GM23338 (cell line): ENCODE results near the gene P2RY13. TPM values are rescaled to one million over a fixed set of nuclear protein-coding genes. Genes with fewer than 3 reads are reported as not detected.

Experiments used
- ATAC-seq: fragments of 200-7000 bp; cut with Tn5 transposase; 3 replicates; pipeline ENCODE4 v1.9.1; 2020
- DNase-seq: peaks from one replicate; pipeline ENCODE4 v3.0.0-alpha.2; 2015; ENCODE audit warnings: low spot score
- H2AFZ ChIP-seq: fragments of 200-600 bp; sonication (generic); 2 replicates; pipeline ENCODE4 v1.8.0; 2016; ENCODE audit warnings: antibody characterized with exemption, mild to moderate bottlenecking, moderate library complexity
- H3F3A ChIP-seq: fragments of 200-600 bp; sonication (generic); replicated peaks from 2 replicates; pipeline ENCODE4 v1.8.0; 2017; ENCODE audit warnings: antibody characterized with exemption, mixed run types, low read depth
- H3K27ac ChIP-seq: fragments of 200-600 bp; sonication (generic); 2 replicates; pipeline ENCODE4 v1.6.1; 2016; ENCODE audit warnings: low read depth
- H3K27me3 ChIP-seq: fragments of 200-600 bp; sonication (generic); 2 replicates; pipeline ENCODE4 v1.8.0; 2016; ENCODE audit warnings: mild to moderate bottlenecking, mixed run types, moderate library complexity; ENCODE audit not compliant: insufficient read depth
- H3K36me3 ChIP-seq: fragments of 200-600 bp; sonication (generic); 2 replicates; pipeline ENCODE4 v1.8.0; 2016; ENCODE audit warnings: mild to moderate bottlenecking; ENCODE audit not compliant: insufficient read depth
- H3K4me1 ChIP-seq: fragments of 200-600 bp; sonication (generic); 2 replicates; pipeline ENCODE4 v1.8.0; 2016; ENCODE audit warnings: mild to moderate bottlenecking, moderate library complexity; ENCODE audit not compliant: insufficient read depth
- H3K4me2 ChIP-seq: fragments of 200-600 bp; sonication (generic); 2 replicates; pipeline ENCODE4 v1.7.1; 2017; ENCODE audit warnings: mixed run types
- H3K4me3 ChIP-seq: fragments of 200-600 bp; sonication (generic); 2 replicates; pipeline ENCODE4 v1.6.1; 2016; ENCODE audit warnings: mixed run types
- H3K79me2 ChIP-seq: fragments of 200-600 bp; sonication (generic); replicated peaks from 2 replicates; pipeline ENCODE4 v1.8.0; 2017; ENCODE audit warnings: mild to moderate bottlenecking; ENCODE audit not compliant: insufficient read depth
- H3K9me2 ChIP-seq: fragments of 200-600 bp; sonication (generic); 2 replicates; pipeline ENCODE4 v1.8.0; 2017; ENCODE audit not compliant: insufficient read depth
- H4K20me1 ChIP-seq: fragments of 200-600 bp; sonication (generic); replicated peaks from 2 replicates; pipeline ENCODE4 v1.8.0; 2017; ENCODE audit warnings: mild to moderate bottlenecking; ENCODE audit not compliant: insufficient read depth
- H3K27ac Mint-ChIP-seq: 2 replicates; pipeline ENCODE4 v1.8.0; 2020; ENCODE audit warnings: inconsistent platforms, mild to moderate bottlenecking, moderate library complexity, mixed read lengths
- H3K27me3 Mint-ChIP-seq: 3 replicates; pipeline ENCODE4 v1.8.0; 2022; ENCODE audit warnings: low read depth, mild to moderate bottlenecking, moderate library complexity, mixed read lengths, inconsistent platforms; ENCODE audit not compliant: insufficient read depth, poor library complexity
- H3K36me3 Mint-ChIP-seq: 3 replicates; pipeline ENCODE4 v1.8.0; 2021; ENCODE audit warnings: low read depth, mild to moderate bottlenecking, inconsistent platforms, moderate library complexity, mixed read lengths
- H3K4me1 Mint-ChIP-seq: 3 replicates; pipeline ENCODE4 v1.8.0; 2020; ENCODE audit warnings: mild to moderate bottlenecking, inconsistent platforms, mixed read lengths
- H3K4me3 Mint-ChIP-seq: 3 replicates; pipeline ENCODE4 v1.8.0; 2021; ENCODE audit warnings: moderate library complexity, mild to moderate bottlenecking, inconsistent platforms, mixed read lengths
- H3K9me3 Mint-ChIP-seq: 3 replicates; pipeline ENCODE4 v1.8.0; 2020; ENCODE audit warnings: moderate library complexity, mild to moderate bottlenecking, inconsistent platforms, mixed read lengths
- CREB1 ChIP-seq: fragments of 250-450 bp; sonication (Bioruptor Pico); IDR thresholded peaks from 2 replicates; pipeline ENCODE4 v1.5.0; 2020; ENCODE audit warnings: low read depth, mild to moderate bottlenecking, moderate library complexity
- EZH2phosphoT487 ChIP-seq: fragments of 200-600 bp; sonication (generic); IDR thresholded peaks from one replicate; pipeline ENCODE4 v1.8.1; 2018; ENCODE audit warnings: antibody characterized with exemption; ENCODE audit not compliant: unreplicated experiment
- JUNB ChIP-seq: IDR thresholded peaks from one replicate; pipeline ENCODE4 v1.6.1; 2016; ENCODE audit warnings: antibody characterized with exemption; ENCODE audit not compliant: unreplicated experiment
- STAT1 ChIP-seq: IDR thresholded peaks from one replicate; pipeline ENCODE4 v1.6.1; 2016; ENCODE audit warnings: antibody characterized with exemption; ENCODE audit not compliant: unreplicated experiment
- ZNF114 ChIP-seq: fragments of 250-450 bp; sonication (Bioruptor Pico); IDR thresholded peaks from 2 replicates; pipeline ENCODE4 v1.5.0; 2020; ENCODE audit warnings: mild to moderate bottlenecking, moderate library complexity
- ZNF331 ChIP-seq: fragments of 250-450 bp; sonication (Bioruptor Pico); IDR thresholded peaks from 2 replicates; pipeline ENCODE4 v1.5.0; 2020; ENCODE audit warnings: low read depth, mild to moderate bottlenecking, moderate library complexity
- polyA plus RNA-seq: library from polyadenylated mRNA; unstranded; fragments of >200 nt; fragmentation: Nextera tagmentation; extraction: Ambion mirVana; gene quantifications from 2 replicates; pipeline ENCODE4 v1.2.1, GENCODE V29; 2016
- total RNA-seq: library from RNA; depleted of rRNA; stranded (reverse); fragments of >200 nt; shearing (Covaris generic); gene quantifications from 2 replicates; pipeline ENCODE4 v1.2.3, GENCODE V29; 2014
- TF ChIP-seq, protein P1 (sequence below), 2 experiments: fragments of 200-600 bp in 1 of 2; sonication (generic) in 1 of 2; conservative IDR thresholded peaks; 2 replicates each; pipeline versions ENCODE4 v1.5.1 to v1.6.1; 2016 to 2017; ENCODE audit warnings: antibody characterized with exemption in 2 of 2, low read depth in 2 of 2, mild to moderate bottlenecking in 2 of 2, moderate library complexity in 1 of 2
- TF ChIP-seq, protein P2 (sequence below): IDR thresholded peaks from one replicate; pipeline ENCODE4 v1.6.1; 2018; ENCODE audit warnings: antibody characterized with exemption; ENCODE audit not compliant: unreplicated experiment

Gene P2RY13
- total and polyA plus RNA-seq, 2 experiments from 2014 or later, result 0.68 TPM; not detected in 1

DNA sequence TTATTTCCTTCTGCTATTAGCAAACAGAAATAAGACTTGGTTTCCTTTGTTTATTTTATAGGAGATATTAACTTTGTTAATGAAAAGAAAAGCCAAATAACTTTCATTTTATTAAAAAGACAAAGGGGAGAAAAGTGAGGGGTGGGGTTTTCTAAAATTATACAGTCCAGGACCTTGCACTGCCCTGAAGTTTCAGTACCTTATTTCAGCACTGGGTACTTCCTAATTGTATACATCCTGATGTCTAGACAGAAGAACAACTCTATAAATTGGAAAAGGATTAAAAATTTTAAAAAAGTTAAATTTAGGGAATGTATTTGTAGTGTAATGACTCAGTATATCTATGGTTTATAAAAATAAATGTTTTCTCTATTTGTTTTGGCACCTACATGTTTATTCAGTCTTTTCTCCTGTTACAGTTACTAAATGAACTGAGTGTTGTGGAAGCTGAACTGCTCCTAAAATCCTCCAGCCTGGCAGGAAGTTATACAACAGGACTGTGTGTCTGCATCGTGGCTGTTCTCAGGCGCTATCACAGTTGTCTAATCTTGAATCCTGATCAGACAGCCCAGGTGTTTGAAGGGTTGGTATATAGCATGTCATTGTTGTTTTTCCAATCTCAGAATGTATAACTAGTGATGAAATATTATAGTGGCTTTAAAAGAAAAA, 27.6 kb upstream of the P2RY13 start (continued):
- TF ChIP-seq ZNF331 (CRISPR knock-in tag), result no peak

DNA sequence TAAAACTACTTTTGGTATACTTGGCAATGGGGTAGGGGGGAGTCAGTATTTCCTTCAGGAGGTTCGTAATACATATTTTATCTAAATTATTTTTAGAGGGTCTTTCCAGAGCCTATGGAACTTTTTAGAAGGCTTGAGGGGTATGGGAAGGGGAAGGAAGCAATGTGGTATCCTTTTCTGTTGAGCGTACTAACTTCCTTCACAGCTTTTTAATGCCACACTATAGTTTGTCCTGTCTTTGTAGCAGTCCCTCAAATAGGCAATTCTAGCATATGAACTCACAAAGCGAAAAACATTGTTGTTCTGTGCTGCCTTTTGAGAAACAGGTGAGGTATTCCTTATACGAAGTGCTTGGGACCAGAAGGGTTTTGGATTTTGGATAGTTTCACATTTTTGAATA, 22.3 kb upstream of the P2RY13 start:
- Histone ChIP-seq H3K9me2 (no peaks in the 10 kb centered on the region), H3K4me2 (no peak overlapping the region), H3K27ac (no peak overlapping the region), H3K4me3 (no peak overlapping the region), H3K36me3 (no peaks in the 10 kb centered on the region), H2AFZ (no peak overlapping the region), H3F3A (no peaks in the 10 kb centered on the region), H3K4me1 (peaks cover 38% of the 10 kb centered on the region), H3K79me2 (no peaks in the 10 kb centered on the region), H3K27me3 (no peaks in the 10 kb centered on the region), H4K20me1 (no peaks in the 10 kb centered on the region)
- H3K27me3 Mint-ChIP-seq, result peaks cover 4% of the 10 kb centered on the region
- no peak for TF ChIP-seq JUNB
- TF ChIP-seq CREB1 (CRISPR knock-in tag), result no peak
- TF ChIP-seq, protein P1, sequence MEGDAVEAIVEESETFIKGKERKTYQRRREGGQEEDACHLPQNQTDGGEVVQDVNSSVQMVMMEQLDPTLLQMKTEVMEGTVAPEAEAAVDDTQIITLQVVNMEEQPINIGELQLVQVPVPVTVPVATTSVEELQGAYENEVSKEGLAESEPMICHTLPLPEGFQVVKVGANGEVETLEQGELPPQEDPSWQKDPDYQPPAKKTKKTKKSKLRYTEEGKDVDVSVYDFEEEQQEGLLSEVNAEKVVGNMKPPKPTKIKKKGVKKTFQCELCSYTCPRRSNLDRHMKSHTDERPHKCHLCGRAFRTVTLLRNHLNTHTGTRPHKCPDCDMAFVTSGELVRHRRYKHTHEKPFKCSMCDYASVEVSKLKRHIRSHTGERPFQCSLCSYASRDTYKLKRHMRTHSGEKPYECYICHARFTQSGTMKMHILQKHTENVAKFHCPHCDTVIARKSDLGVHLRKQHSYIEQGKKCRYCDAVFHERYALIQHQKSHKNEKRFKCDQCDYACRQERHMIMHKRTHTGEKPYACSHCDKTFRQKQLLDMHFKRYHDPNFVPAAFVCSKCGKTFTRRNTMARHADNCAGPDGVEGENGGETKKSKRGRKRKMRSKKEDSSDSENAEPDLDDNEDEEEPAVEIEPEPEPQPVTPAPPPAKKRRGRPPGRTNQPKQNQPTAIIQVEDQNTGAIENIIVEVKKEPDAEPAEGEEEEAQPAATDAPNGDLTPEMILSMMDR (conservative IDR thresholded peaks at IDR 0.05; ENCODE audit: low read depth in 2 of 2), result no peak
- peaks cover 4% of the 10 kb centered on the region; the same call in 2 of the 3 replicates for H3K36me3 Mint-ChIP-seq
- H3K4me3 Mint-ChIP-seq, result no peak overlapping the region
- H3K9me3 Mint-ChIP-seq, result no peaks in the 10 kb centered on the region
- no peak for DNase-seq
- ATAC-seq, result no peak
- peaks cover 44% of the 10 kb centered on the region for H3K4me1 Mint-ChIP-seq
- H3K27ac Mint-ChIP-seq, result 0 out of 2 replicates have a peak overlapping the region, but pooled peaks have one; percentile 18

DNA sequence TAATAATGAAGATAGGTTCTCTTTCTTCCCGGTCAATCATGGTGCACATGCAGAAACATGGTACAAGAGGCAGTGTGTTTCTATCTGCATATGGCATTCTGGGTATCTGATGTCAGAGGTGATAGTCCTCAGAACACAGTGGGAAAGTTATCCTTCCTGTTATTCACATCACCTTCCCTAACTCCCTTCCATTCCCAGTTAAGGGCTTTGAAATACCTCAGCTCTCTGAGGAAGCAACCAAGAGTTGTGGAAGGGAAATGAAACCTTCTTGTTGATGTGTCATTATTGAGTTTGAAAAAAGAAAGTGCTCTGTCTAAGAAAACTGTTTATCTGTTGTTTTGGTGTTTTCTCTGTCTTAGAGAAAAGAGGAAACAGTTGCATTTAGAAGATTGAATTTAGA, 21.9 kb upstream of the P2RY13 start:
- Histone ChIP-seq H3K36me3 (no peaks in the 10 kb centered on the region), H3K4me2 (no peak overlapping the region), H4K20me1 (no peaks in the 10 kb centered on the region), H3K27me3 (no peaks in the 10 kb centered on the region), H3K27ac (no peak overlapping the region), H2AFZ (no peak overlapping the region), H3K79me2 (no peaks in the 10 kb centered on the region), H3F3A (no peaks in the 10 kb centered on the region), H3K4me3 (no peak overlapping the region), H3K9me2 (no peaks in the 10 kb centered on the region), H3K4me1 (peaks cover 38% of the 10 kb centered on the region)
- no peak overlapping the region for H3K27ac Mint-ChIP-seq
- DNase-seq (peak; percentile 8), ATAC-seq (no peak)
- peaks cover 4% of the 10 kb centered on the region; the same call in 2 of the 3 replicates for H3K36me3 Mint-ChIP-seq
- peaks cover 48% of the 10 kb centered on the region for H3K4me1 Mint-ChIP-seq
- TF ChIP-seq JUNB (no peak), ZNF114 (no peak), EZH2phosphoT487 (no peak), CREB1 (CRISPR knock-in tag) (no peak), STAT1 (no peak)
- TF ChIP-seq, protein P2, sequence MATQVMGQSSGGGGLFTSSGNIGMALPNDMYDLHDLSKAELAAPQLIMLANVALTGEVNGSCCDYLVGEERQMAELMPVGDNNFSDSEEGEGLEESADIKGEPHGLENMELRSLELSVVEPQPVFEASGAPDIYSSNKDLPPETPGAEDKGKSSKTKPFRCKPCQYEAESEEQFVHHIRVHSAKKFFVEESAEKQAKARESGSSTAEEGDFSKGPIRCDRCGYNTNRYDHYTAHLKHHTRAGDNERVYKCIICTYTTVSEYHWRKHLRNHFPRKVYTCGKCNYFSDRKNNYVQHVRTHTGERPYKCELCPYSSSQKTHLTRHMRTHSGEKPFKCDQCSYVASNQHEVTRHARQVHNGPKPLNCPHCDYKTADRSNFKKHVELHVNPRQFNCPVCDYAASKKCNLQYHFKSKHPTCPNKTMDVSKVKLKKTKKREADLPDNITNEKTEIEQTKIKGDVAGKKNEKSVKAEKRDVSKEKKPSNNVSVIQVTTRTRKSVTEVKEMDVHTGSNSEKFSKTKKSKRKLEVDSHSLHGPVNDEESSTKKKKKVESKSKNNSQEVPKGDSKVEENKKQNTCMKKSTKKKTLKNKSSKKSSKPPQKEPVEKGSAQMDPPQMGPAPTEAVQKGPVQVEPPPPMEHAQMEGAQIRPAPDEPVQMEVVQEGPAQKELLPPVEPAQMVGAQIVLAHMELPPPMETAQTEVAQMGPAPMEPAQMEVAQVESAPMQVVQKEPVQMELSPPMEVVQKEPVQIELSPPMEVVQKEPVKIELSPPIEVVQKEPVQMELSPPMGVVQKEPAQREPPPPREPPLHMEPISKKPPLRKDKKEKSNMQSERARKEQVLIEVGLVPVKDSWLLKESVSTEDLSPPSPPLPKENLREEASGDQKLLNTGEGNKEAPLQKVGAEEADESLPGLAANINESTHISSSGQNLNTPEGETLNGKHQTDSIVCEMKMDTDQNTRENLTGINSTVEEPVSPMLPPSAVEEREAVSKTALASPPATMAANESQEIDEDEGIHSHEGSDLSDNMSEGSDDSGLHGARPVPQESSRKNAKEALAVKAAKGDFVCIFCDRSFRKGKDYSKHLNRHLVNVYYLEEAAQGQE, result no peak
- peaks cover 4% of the 10 kb centered on the region for H3K27me3 Mint-ChIP-seq
- no peak overlapping the region for H3K4me3 Mint-ChIP-seq
- H3K9me3 Mint-ChIP-seq, result no peaks in the 10 kb centered on the region
